K562 (cell line): ENCODE measurements around the gene CD52. TPM values are rescaled to one million over a fixed set of nuclear protein-coding genes. Genes with fewer than 3 reads are reported as not detected.

Source experiments
- BRD4 ChIP-seq: fragments of 200-600 bp; sonication (generic); IDR thresholded peaks from 2 replicates; pipeline ENCODE4 v1.6.1; 2017; ENCODE audit warnings: inconsistent platforms
- CBFB ChIP-seq: sonication (generic); formaldehyde crosslinking; IDR thresholded peaks from 2 replicates; pipeline ENCODE4 v1.4.0; 2020; ENCODE audit warnings: mild to moderate bottlenecking, missing genetic modification reagents
- CHD1 ChIP-seq: fragments of 200-600 bp; sonication (generic); IDR thresholded peaks from one replicate; pipeline ENCODE4 v1.6.1; 2012; ENCODE audit warnings: mild to moderate bottlenecking, moderate library complexity, low read length, inconsistent platforms
- ESRRB ChIP-seq: fragments of 250-450 bp; sonication (Bioruptor Pico); IDR thresholded peaks from 2 replicates; pipeline ENCODE4 v1.5.0; 2020; ENCODE audit warnings: mild to moderate bottlenecking, moderate library complexity, borderline replicate concordance
- ETV5 ChIP-seq: sonication (generic); formaldehyde crosslinking; IDR thresholded peaks from 2 replicates; pipeline ENCODE4 v1.4.0; 2020; ENCODE audit warnings: low read depth, mild to moderate bottlenecking, missing genetic modification reagents
- HBP1 ChIP-seq: fragments of 450-650 bp; formaldehyde crosslinking; IDR thresholded peaks from 2 replicates; pipeline ENCODE4 v1.4.0; 2022; ENCODE audit warnings: missing genetic modification characterization
- ID3 ChIP-seq, 2 experiments: fragments of 250-450 bp in 1 of 2; fragments of 450-650 bp in 1 of 2; sonication (Bioruptor Pico) in 1 of 2; IDR thresholded peaks; 2 replicates each; pipeline versions ENCODE4 v1.6.1 to v1.8.0; 2016 to 2021; ENCODE audit warnings: mild to moderate bottlenecking in 2 of 2, moderate library complexity in 2 of 2, missing compliant biosample characterization in 1 of 2, missing genetic modification characterization in 1 of 2
- JUN ChIP-seq, 2 experiments: sonication (generic) in 1 of 2; formaldehyde crosslinking in 1 of 2; IDR thresholded peaks; 2 replicates each; pipeline versions ENCODE4 v1.6.1 to v1.8.0; 2012 to 2022; ENCODE audit warnings: borderline replicate concordance in 2 of 2, mild to moderate bottlenecking in 2 of 2, improper control_type of control experiment in 1 of 2, low read depth in 1 of 2, low read length in 1 of 2, missing genetic modification reagents in 1 of 2
- JUNB ChIP-seq: fragments of 450-650 bp; formaldehyde crosslinking; conservative IDR thresholded peaks from 2 replicates; pipeline ENCODE4 v1.4.0; 2020; ENCODE audit warnings: mild to moderate bottlenecking
- MCM2 ChIP-seq: fragments of 450-650 bp; IDR thresholded peaks from 2 replicates; pipeline ENCODE4 v1.6.1; 2017; ENCODE audit warnings: low read depth, mild to moderate bottlenecking
- MTA2 ChIP-seq: fragments of 450-650 bp; IDR thresholded peaks from 2 replicates; pipeline ENCODE4 v1.6.1; 2016; ENCODE audit warnings: low read depth
- NELFE ChIP-seq: IDR thresholded peaks from 2 replicates; pipeline ENCODE4 v1.6.1; 2011; ENCODE audit warnings: mild to moderate bottlenecking; ENCODE audit not compliant: insufficient read depth, insufficient read length
- POLR2A ChIP-seq: fragments of 450-650 bp; conservative IDR thresholded peaks from 2 replicates; pipeline ENCODE4 v1.6.1; 2016
- POLR2B ChIP-seq: fragments of 450-650 bp; IDR thresholded peaks from 2 replicates; pipeline ENCODE4 v1.6.1; 2018; ENCODE audit warnings: low read depth; ENCODE audit not compliant: partially characterized antibody
- SMAD3 ChIP-seq: fragments of 450-650 bp; formaldehyde crosslinking; conservative IDR thresholded peaks from 2 replicates; pipeline ENCODE4 v1.4.0; 2020; ENCODE audit warnings: mild to moderate bottlenecking
- SRSF1 ChIP-seq: fragments of 200-400 bp; formaldehyde crosslinking; IDR thresholded peaks from 2 replicates; pipeline ENCODE4 v1.6.1; 2017; ENCODE audit warnings: mild to moderate bottlenecking, low read depth, low read length, moderate library complexity
- XRCC4 ChIP-seq: IDR thresholded peaks from one replicate; pipeline ENCODE4 v1.6.1; 2011; ENCODE audit not compliant: insufficient read depth, insufficient read length; ENCODE audit errors: extremely low read depth
- ZBTB2 ChIP-seq: fragments of 450-650 bp; IDR thresholded peaks from 2 replicates; pipeline ENCODE4 v1.6.1; 2016; ENCODE audit warnings: antibody characterized with exemption
- ZNF232 ChIP-seq: sonication (generic); formaldehyde crosslinking; IDR thresholded peaks from 2 replicates; pipeline ENCODE4 v1.8.0; 2022; ENCODE audit warnings: mild to moderate bottlenecking, missing genetic modification reagents
- ZNF280B ChIP-seq: fragments of 250-450 bp; sonication (Bioruptor Pico); IDR thresholded peaks from 2 replicates; pipeline ENCODE4 v1.5.1; 2021; ENCODE audit warnings: mild to moderate bottlenecking
- polyA plus RNA-seq, 8 experiments: library from polyadenylated mRNA; depleted of rRNA in 4 of 8; stranded (reverse) in 5 of 8; unstranded in 3 of 8; fragments of >200 nt; fragmentation: Nextera tagmentation in 2 of 8; fragmentation: Illumina TruSeq in 1 of 8; extraction: Ambion mirVana in 2 of 8; extraction: Trizol in 1 of 8; gene quantifications; 2 replicates each; pipeline versions ENCODE4 v1.2.1 to v1.2.3, GENCODE V29; 2011 to 2014; ENCODE audit warnings: inconsistent platforms in 1 of 8, missing spikeins in 1 of 8
- total RNA-seq, 7 experiments: library from RNA; depleted of rRNA in 6 of 7; stranded (reverse); fragments of >200 nt in 6 of 7; fragmentation: Illumina TruSeq in 2 of 7; extraction: Trizol in 2 of 7; gene quantifications; 2 replicates each; pipeline versions ENCODE4 v1.2.1 to v1.2.3, GENCODE V29; 2011 to 2021; ENCODE audit warnings: low replicate concordance in 1 of 7

Gene CD52
- total and polyA plus RNA-seq, 9 of the 15 experiments (the other 6 are each of a cell fraction or from before 2014, with no cell fraction given), result 34.9 to 488 (median 173) TPM

GRCh38 chr1:26306290-26307229 is 11.2 kb upstream of the CD52 start, which contains the start of gene UBXN11 (continued):
- no peak for TF ChIP-seq SMAD3 (CRISPR knock-in tag)
- peak; percentile 34; the same call in 1 of the 2 replicates for TF ChIP-seq JUN (IDR thresholded peaks at IDR 0.05; ENCODE audit: borderline replicate concordance, low read depth, low read length)
- no peak for TF ChIP-seq JUN (CRISPR knock-in tag; IDR thresholded peaks at IDR 0.05; ENCODE audit: borderline replicate concordance)
- TF ChIP-seq ZNF280B (CRISPR knock-in tag), result no peak
- TF ChIP-seq ZNF232 (CRISPR knock-in tag), result no peak
- no peak for TF ChIP-seq MCM2
- no peak for TF ChIP-seq ZBTB2
- TF ChIP-seq CBFB (CRISPR knock-in tag), result no peak; the same call in 1 of the 2 replicates
- no peak for TF ChIP-seq JUNB (CRISPR knock-in tag)
- TF ChIP-seq MTA2, result no peak
- TF ChIP-seq CHD1, result no peak
- 0 out of 2 replicates have a peak, but pooled peaks have one; percentile 21 for TF ChIP-seq ETV5
- peak; percentile 76 for TF ChIP-seq POLR2A
- no peak for TF ChIP-seq POLR2B
- no peak for TF ChIP-seq ID3 (CRISPR knock-in tag; IDR thresholded peaks at IDR 0.05)
- peak; percentile 72; the same call in 1 of the 2 replicates for TF ChIP-seq ID3 (tag; IDR thresholded peaks at IDR 0.05)
- TF ChIP-seq ESRRB (CRISPR knock-in tag), result no peak
- no peak for TF ChIP-seq BRD4
- no peak for TF ChIP-seq NELFE
- no peak for TF ChIP-seq SRSF1
- TF ChIP-seq XRCC4, result no peak
- 0 out of 2 replicates have a peak, but pooled peaks have one; percentile 71 for TF ChIP-seq HBP1 (CRISPR knock-in tag)
